ENCODE results near the gene GAL3ST2.
"Not testable (repeated sequence)": the region's sequence is repeated elsewhere in the genome, so short reads cannot be mapped to it uniquely, and the experiment has no call there.

Gene GAL3ST2

DNA sequence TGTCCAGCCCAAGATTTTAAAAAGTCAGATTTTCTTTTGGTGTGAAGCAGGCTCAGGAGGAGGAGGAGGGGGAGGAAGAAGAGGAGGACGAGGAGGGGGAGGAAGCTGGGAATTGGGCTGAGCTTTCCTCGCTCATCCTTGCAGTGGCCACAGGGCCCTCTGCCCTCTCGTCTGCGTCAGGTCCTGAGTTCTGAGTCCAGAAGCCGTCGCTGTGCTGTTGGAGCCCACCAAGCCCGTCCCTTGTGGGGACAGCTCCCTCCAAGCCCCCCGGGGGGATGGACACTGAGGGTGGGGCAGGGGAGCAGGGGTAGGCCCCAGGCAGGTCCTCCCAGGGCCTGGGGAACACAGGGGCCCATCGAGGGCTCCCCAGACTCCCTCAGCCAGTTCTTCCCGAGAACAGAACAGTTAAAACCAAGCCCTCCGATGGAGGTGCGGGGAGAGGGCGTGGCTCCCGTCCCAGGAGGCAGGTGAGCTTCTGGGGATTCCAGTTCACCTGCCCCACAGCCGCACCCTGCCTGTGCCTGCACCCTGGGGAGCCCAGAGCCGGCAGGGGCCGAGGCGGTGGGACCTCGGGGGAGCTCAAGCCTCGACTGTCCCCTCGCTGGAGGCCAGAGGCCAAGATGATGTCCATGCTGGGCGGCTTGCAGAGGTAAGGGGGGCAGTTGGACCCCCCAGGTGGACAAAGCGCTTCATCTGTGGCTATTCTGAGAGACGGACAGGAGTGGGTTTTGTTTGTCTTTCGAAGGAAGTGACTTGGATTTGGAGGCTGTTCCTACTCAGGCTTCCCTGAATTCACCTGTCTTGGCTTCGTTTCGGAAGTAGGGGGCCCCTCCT lies at the start of gene GAL3ST2:
TSS of gene GAL3ST2 (plus strand) at position 487 of the 834 bp plus-strand sequence. CDS start at position 621, 134 bp downstream.
- no peak within 1 kb of the TSS for H3K27ac ChIP-seq
- no peak for DNase-seq (ENCODE audit: low read depth, low spot score)

DNA sequence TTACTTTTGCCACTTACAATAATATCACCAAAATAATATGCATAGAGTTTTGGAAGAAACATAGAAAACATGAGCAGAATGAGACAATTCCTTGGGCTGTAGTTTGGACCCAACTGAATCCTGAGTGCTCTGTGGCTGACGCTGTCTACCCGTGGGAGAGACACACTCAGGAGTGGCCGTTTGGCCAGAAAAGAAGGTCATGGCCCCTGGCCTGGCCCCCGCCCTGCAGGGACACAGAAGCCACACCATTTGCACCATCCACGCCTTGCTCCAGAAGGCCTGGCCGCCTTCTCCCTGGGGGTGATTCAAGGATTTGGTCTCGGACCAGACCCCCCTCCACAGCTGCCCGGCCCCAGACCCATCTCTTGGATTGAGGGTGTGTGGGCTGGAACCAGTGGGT lies 48.6 kb upstream of the GAL3ST2 start:
- no peak overlapping the region for H3K27ac ChIP-seq
- DNase-seq (ENCODE audit: low read depth, low spot score): no peak

DNA sequence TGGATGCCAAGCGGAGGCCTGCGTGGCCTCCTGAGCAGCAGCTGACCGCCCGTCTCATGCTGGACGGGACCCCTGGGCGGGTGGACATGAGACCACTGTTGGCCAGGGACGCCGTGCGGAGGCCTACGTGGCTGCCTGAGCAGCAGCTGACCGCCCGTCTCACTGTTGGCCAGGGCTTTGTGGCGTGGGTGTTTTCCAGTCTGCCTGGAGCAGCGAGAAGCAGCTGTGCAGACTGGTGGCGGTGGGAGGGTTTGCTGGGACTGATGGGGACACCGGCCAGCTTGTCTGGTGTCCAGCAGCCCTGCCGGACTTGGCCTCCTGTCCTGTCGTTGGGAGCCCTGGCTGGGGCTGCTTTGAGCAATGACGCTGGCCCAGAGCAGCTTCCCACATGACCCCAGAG lies 48.0 kb upstream of the GAL3ST2 start:
- H3K27ac ChIP-seq: no peak overlapping the region
- no peak for DNase-seq (ENCODE audit: low read depth, low spot score)

- H3K27ac ChIP-seq: no peak overlapping the region
- no peak for DNase-seq (ENCODE audit: low read depth, low spot score)
Observed at GRCh38 chr2:241729868-241730267, 46.8 kb upstream of the GAL3ST2 start.

GRCh38 chr2:241730671-241731293 lies 45.8 kb upstream of the GAL3ST2 start:
- no peak for DNase-seq (ENCODE audit: low read depth, low spot score)
- H3K27ac ChIP-seq: no peak overlapping the region

- not testable (repeated sequence) for DNase-seq (ENCODE audit: low read depth, low spot score); H3K27ac ChIP-seq
Observed at GRCh38 chr2:241732513-241733186, 44.0 kb upstream of the GAL3ST2 start.

DNA sequence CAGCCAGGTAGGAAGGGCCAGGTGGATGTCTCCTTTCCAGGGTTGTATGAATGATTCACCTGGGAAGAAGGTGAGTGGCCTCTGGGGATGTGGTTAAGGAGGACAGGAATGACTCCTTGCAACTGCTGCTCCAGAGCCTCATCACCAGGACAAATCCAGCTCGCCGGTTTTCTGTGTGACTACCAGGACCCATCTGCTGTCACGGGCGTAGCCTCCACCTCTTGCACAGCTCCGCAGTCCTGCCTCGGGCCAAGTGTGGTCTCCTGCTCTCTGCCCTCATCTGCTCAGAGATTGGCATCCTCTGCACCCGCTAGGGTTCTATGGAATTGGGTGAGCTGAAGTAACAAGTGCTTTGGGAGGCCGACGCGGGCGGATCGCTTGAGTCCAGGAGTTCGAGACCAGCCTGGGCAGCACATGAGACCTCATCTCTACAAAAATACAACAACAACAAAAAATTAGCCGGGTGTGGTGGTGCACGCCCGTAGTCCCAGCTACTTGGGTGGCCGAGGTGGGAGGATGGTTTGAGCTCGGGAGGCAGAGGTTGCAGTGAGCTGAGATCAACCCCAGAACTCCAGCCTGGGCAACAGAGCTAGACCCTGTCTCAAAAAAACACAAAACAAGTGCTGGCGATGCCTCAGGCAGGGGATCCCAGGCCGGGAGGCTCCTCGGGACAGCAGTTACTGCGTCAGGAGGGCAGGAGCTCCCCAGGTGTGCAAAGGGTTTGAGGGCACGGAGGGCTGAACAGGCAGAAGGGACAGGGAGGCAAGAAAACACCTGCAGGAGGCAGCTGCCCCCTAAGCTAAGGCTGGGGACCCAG lies 43.0 kb upstream of the GAL3ST2 start:
- DNase-seq (ENCODE audit: low read depth, low spot score): no peak
- H3K27ac ChIP-seq: no peak overlapping the region

GRCh38 chr2:241734208-241734466 lies 42.5 kb upstream of the GAL3ST2 start:
- no peak for DNase-seq (ENCODE audit: low read depth, low spot score)
- H3K27ac ChIP-seq: no peak overlapping the region

GRCh38 chr2:241734467-241735208 lies 42.0 kb upstream of the GAL3ST2 start, which contains the start of gene D2HGDH:
Gene D2HGDH, plus strand, starts transcription at chr2:241734630. Its CDS starts 595 bp downstream, at chr2:241735225.
- peak within 1 kb of the TSS; percentile 72 for H3K27ac ChIP-seq
- peak; percentile 22 for DNase-seq (ENCODE audit: low read depth, low spot score)

GRCh38 chr2:241736111-241736510 lies 40.5 kb upstream of the GAL3ST2 start:
- no peak for DNase-seq (ENCODE audit: low read depth, low spot score)
- no peak overlapping the region for H3K27ac ChIP-seq

DNA sequence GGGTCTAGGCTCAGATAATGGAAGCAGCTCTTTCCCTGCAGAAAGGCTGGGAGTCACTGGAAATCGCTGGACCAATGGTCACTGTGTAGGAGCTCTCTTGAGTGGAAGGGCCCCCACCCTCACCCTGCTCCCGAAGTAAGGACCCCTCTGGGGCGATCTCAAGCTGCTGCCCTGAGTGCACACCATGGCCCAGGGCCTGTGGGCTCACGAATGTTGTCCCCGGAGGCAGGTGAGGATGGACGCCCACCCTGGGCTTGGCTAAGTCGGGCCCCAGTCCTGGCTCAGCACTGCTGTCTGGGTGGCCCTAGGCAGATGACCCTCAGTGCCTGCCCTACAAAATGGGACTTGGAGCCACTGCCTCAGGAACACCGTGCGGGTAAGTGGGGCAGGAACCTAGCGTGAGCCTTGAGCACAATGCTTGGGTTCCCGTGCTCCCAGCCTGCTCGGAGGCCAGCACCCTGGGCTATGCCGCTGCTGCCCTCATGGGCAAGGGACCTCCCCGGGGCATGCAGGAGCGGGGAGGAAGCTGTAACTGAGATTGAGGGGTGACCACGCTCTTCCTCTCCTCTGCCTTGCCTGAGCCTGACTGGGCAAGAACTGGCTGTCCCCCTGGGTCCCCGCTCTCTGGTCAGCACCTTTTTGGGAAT lies 38.5 kb upstream of the GAL3ST2 start:
- no peak overlapping the region for H3K27ac ChIP-seq
- DNase-seq (ENCODE audit: low read depth, low spot score): no peak

GRCh38 chr2:241739177-241739576 lies 37.4 kb upstream of the GAL3ST2 start:
- no peak for DNase-seq (ENCODE audit: low read depth, low spot score)
- H3K27ac ChIP-seq: no peak overlapping the region

DNA sequence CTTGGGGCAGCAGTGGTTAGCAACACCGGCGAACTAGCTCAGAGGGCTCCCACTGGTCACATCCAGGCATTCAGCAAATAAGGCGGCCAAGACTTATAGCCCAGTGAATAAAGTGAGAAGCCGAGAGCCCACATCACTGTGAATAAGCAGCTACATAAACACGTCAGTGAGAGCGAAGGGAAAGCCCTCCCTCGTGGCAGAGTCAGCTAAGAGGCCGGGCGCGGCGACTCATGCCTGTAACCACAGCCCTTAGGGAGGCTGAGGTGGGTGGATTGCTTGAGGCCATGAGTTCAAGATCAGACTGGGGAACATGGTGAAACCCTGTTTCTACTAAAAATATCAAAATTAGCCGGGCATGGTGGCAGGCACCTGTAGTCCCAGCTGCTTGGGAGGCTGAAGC lies 37.0 kb upstream of the GAL3ST2 start:
- no peak overlapping the region for H3K27ac ChIP-seq
- no peak for DNase-seq (ENCODE audit: low read depth, low spot score)

GRCh38 chr2:241741016-241741415 lies 35.6 kb upstream of the GAL3ST2 start:
- DNase-seq (ENCODE audit: low read depth, low spot score): peak; percentile 62

DNA sequence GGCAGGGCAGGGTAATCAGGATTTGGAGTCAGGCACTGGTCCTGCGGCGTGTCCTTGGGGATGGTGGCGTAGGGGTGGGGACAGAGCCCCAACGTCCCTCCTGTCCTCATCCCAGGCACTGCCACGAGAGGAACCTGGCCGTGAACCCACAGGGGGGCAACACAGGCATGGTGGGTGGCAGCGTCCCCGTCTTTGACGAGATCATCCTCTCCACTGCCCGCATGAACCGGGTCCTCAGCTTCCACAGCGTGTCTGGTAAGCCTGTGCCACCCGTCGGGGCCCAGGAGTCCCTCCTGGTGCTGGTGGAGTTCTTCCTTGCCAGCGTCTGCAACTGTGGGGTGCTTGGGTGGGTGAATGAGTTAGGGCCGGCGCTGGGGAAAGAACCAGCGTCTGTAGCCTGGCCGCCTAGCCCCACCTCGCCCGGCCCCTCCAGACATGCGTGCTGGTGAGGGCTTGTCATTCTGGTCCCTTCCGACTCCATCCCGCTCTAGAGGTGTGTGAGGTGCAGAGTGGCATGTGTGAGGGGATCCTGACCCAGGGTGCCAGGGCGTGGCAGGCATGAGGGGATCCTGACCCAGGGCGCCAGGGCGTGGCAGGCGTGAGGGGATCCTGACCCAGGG lies 34.2 kb upstream of the GAL3ST2 start:
- no peak overlapping the region for H3K27ac ChIP-seq

More at GRCh38 chr2:241741016-241741415, 35.6 kb upstream of the GAL3ST2 start:
- H3K27ac ChIP-seq: no peak overlapping the region

GRCh38 chr2:241743008-241743407 lies 33.6 kb upstream of the GAL3ST2 start:
- DNase-seq (ENCODE audit: low read depth, low spot score); H3K27ac ChIP-seq: not testable (repeated sequence)

More for the DNA sequence above, 34.2 kb upstream of the GAL3ST2 start:
- no peak for DNase-seq (ENCODE audit: low read depth, low spot score)

GRCh38 chr2:241743620-241744019 lies 33.0 kb upstream of the GAL3ST2 start:
- H3K27ac ChIP-seq: no peak overlapping the region
- DNase-seq (ENCODE audit: low read depth, low spot score): no peak

GRCh38 chr2:241744028-241744754 lies 32.4 kb upstream of the GAL3ST2 start:
- H3K27ac ChIP-seq: no peak overlapping the region
- no peak for DNase-seq (ENCODE audit: low read depth, low spot score)

All from epithelial cell of prostate (primary cell).